Measurements from ENCODE around the gene F2. TPM values are rescaled to one million over a fixed set of nuclear protein-coding genes. Genes with fewer than 3 reads are reported as not detected.

The F2 gene
- total RNA-seq, 2 experiments from 2014 or later: not detected

GRCh38 chr11:46723359-46723680, 4.3 kb downstream of the F2 start:
- H3K27ac Mint-ChIP-seq: no peak overlapping the region
- peaks cover 7% of the 10 kb centered on the region for H3K4me1 ChIP-seq (ENCODE audit: insufficient read depth, low read length)
- no peaks in the 10 kb centered on the region for H3K9me3 ChIP-seq (ENCODE audit: control insufficient read depth in 1 of 2, insufficient read depth in 1 of 2, low read length in 2 of 2)
- no peaks in the 10 kb centered on the region for H3K9me3 Mint-ChIP-seq
- ChIA-PET POLR2A (no interaction called here), CTCF (no interaction called here)
- DNase-seq (no peak), ATAC-seq (ENCODE audit: poor library complexity) (no peak)
- no peak overlapping the region for H3K4me3 ChIP-seq (ENCODE audit: low read length)
- H3K4me3 Mint-ChIP-seq: no peak overlapping the region
- H3K27me3 ChIP-seq (ENCODE audit: control insufficient read depth in 1 of 2, insufficient read depth in 2 of 2, low read length in 2 of 2): no peaks in the 10 kb centered on the region
- no peaks in the 10 kb centered on the region for H3K36me3 ChIP-seq (ENCODE audit: insufficient read depth, low read length)
- H3K4me1 Mint-ChIP-seq (ENCODE audit: low read depth): peaks cover 5% of the 10 kb centered on the region
- H3K27ac ChIP-seq (ENCODE audit: low read depth in 1 of 2, low read length in 2 of 2): no peak overlapping the region
- no peaks in the 10 kb centered on the region for H3K36me3 Mint-ChIP-seq (ENCODE audit: low read depth)
- H3K27me3 Mint-ChIP-seq: no peaks in the 10 kb centered on the region
- no peak for TF ChIP-seq CTCF (IDR thresholded peaks at IDR 0.05)
- intact Hi-C loops (cut with DNase I, micrococcal nuclease): no loop called here

GRCh38 chr11:46724088-46724487, 5.1 kb downstream of the F2 start:
- no peaks in the 10 kb centered on the region for H3K9me3 Mint-ChIP-seq
- no peaks in the 10 kb centered on the region for H3K36me3 ChIP-seq (ENCODE audit: insufficient read depth, low read length)
- no peaks in the 10 kb centered on the region for H3K36me3 Mint-ChIP-seq (ENCODE audit: low read depth)
- no peaks in the 10 kb centered on the region for H3K4me1 Mint-ChIP-seq (ENCODE audit: low read depth)
- H3K4me3 ChIP-seq (ENCODE audit: low read length): no peak overlapping the region
- DNase-seq: no peak
- ChIA-PET CTCF (no interaction called here), POLR2A (no interaction called here)
- H3K27me3 Mint-ChIP-seq: no peaks in the 10 kb centered on the region
- no peak overlapping the region for H3K4me3 Mint-ChIP-seq
- intact Hi-C loops (cut with DNase I, micrococcal nuclease): no loop called here
- no peak overlapping the region for H3K27ac Mint-ChIP-seq
- no peaks in the 10 kb centered on the region for H3K4me1 ChIP-seq (ENCODE audit: insufficient read depth, low read length)
- no peaks in the 10 kb centered on the region for H3K27me3 ChIP-seq (ENCODE audit: control insufficient read depth in 1 of 2, insufficient read depth in 2 of 2, low read length in 2 of 2)
- H3K9me3 ChIP-seq (ENCODE audit: control insufficient read depth in 1 of 2, insufficient read depth in 1 of 2, low read length in 2 of 2): no peaks in the 10 kb centered on the region
- ATAC-seq (ENCODE audit: poor library complexity): no peak
- no peak for TF ChIP-seq CTCF (IDR thresholded peaks at IDR 0.05)
- no peak overlapping the region for H3K27ac ChIP-seq (ENCODE audit: low read depth in 1 of 2, low read length in 2 of 2)

- ChIA-PET CTCF (no interaction called here), POLR2A (no interaction called here)
- no peaks in the 10 kb centered on the region for H3K36me3 ChIP-seq (ENCODE audit: insufficient read depth, low read length)
- Mint-ChIP-seq H3K27ac (no peak overlapping the region), H3K4me1 (ENCODE audit: low read depth) (no peaks in the 10 kb centered on the region), H3K4me3 (no peak overlapping the region), H3K36me3 (ENCODE audit: low read depth) (no peaks in the 10 kb centered on the region), H3K9me3 (no peaks in the 10 kb centered on the region), H3K27me3 (no peaks in the 10 kb centered on the region)
- no peaks in the 10 kb centered on the region for H3K9me3 ChIP-seq (ENCODE audit: control insufficient read depth in 1 of 2, insufficient read depth in 1 of 2, low read length in 2 of 2)
- intact Hi-C loops (cut with DNase I, micrococcal nuclease): no loop called here
- no peaks in the 10 kb centered on the region for H3K27me3 ChIP-seq (ENCODE audit: control insufficient read depth in 1 of 2, insufficient read depth in 2 of 2, low read length in 2 of 2)
- H3K4me1 ChIP-seq (ENCODE audit: insufficient read depth, low read length): no peaks in the 10 kb centered on the region
- H3K27ac ChIP-seq (ENCODE audit: low read depth in 1 of 2, low read length in 2 of 2): no peak overlapping the region
- DNase-seq (no peak), ATAC-seq (ENCODE audit: poor library complexity) (no peak)
- no peak for TF ChIP-seq CTCF (IDR thresholded peaks at IDR 0.05)
- no peak overlapping the region for H3K4me3 ChIP-seq (ENCODE audit: low read length)
Measured at GRCh38 chr11:46725338-46726205, 6.6 kb downstream of the F2 start.
